ENCODE data around the gene ZNF462.

DNA sequence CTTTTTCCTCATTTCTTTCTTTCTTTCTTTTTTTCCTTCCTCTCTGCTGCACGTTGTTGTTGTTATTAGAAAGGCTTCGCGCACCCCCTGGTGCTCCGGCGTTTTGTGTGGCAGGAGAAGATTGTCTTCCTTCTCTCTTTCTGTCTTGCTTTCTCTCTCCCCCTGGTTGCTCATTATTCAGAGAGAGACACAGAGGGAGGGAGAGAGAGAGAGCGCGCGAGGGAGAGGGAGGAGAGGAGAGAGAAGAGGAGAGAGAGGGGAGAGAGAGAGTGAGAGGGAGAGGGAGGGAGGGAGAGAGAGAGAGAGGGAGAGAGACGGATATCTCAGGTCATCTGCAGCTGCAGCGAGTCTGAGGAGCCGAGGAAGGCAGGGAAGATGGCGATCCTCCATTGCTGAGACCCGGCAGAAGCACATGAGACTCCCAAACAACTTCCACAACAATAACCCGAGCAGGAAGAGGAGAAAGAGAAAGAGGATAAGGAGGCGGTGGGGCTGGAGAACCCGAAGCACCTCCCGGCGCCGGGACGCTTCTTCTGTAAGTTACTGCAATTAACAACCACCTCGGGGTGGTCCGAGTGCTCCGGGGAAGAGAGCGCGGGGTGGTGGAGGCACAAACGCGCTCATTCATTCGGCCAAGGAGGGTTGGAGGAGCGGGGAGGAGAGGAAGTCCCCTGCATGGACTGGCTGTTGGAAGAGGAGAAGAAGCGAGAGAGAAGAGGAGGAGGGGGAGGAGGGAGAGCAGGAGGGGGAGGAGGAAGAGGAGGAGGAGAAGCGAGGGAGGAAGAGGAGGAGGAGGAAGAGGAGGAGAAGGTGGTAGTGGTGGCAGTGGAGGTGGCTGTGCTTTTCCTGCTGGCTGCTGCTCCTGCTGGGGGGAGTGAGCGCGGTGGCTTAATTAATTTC lies at the start of gene ZNF462:
- TF ChIP-seq, protein P1, sequence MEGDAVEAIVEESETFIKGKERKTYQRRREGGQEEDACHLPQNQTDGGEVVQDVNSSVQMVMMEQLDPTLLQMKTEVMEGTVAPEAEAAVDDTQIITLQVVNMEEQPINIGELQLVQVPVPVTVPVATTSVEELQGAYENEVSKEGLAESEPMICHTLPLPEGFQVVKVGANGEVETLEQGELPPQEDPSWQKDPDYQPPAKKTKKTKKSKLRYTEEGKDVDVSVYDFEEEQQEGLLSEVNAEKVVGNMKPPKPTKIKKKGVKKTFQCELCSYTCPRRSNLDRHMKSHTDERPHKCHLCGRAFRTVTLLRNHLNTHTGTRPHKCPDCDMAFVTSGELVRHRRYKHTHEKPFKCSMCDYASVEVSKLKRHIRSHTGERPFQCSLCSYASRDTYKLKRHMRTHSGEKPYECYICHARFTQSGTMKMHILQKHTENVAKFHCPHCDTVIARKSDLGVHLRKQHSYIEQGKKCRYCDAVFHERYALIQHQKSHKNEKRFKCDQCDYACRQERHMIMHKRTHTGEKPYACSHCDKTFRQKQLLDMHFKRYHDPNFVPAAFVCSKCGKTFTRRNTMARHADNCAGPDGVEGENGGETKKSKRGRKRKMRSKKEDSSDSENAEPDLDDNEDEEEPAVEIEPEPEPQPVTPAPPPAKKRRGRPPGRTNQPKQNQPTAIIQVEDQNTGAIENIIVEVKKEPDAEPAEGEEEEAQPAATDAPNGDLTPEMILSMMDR (IDR thresholded peaks at IDR 0.05; ENCODE audit: low read depth, low read length), result no peak
- TF ChIP-seq POLR2A (IDR thresholded peaks at IDR 0.05; ENCODE audit: extremely low read depth, insufficient read length) (no peak), MYC (IDR thresholded peaks at IDR 0.05; ENCODE audit: low read depth, low read length) (no peak)
- TF ChIP-seq, protein P2, sequence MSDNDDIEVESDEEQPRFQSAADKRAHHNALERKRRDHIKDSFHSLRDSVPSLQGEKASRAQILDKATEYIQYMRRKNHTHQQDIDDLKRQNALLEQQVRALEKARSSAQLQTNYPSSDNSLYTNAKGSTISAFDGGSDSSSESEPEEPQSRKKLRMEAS (IDR thresholded peaks at IDR 0.05; ENCODE audit: low read depth, low read length), result no peak

Data from NB4 (cell line).